Measurements from ENCODE around the gene DUSP15.
A peak's percentile ranks its signal among the peaks of the same experiment; 100 is the strongest.

The DUSP15 gene

GRCh38 chr20:31894980-31895675 lies 24.8 kb upstream of the DUSP15 start:
- no peak for DNase-seq

GRCh38 chr20:31890646-31891045 lies 20.3 kb upstream of the DUSP15 start:
- DNase-seq = no peak

GRCh38 chr20:31883829-31884228 lies 13.5 kb upstream of the DUSP15 start:
- DNase-seq = no peak

GRCh38 chr20:31881945-31882344 lies 11.6 kb upstream of the DUSP15 start:
- DNase-seq = no peak

- DNase-seq = peak; percentile 90
Observed at GRCh38 chr20:31879143-31879987, 9.0 kb upstream of the DUSP15 start.

GRCh38 chr20:31877684-31878083 lies 7.4 kb upstream of the DUSP15 start:
- no peak for DNase-seq

GRCh38 chr20:31875671-31876070 lies 5.3 kb upstream of the DUSP15 start:
- DNase-seq = no peak

- peak; percentile 25 for DNase-seq
Observed at GRCh38 chr20:31872406-31872805, 2.1 kb upstream of the DUSP15 start.

- no peak for DNase-seq
Observed at GRCh38 chr20:31871618-31871954, 1.3 kb upstream of the DUSP15 start.

GRCh38 chr20:31870726-31871617 lies 645 bp upstream of the DUSP15 start:
- no peak for DNase-seq

- DNase-seq = no peak
Observed at GRCh38 chr20:31869673-31869941, 720 bp downstream of the DUSP15 start.

GRCh38 chr20:31868853-31869672 lies 1.3 kb downstream of the DUSP15 start:
- DNase-seq = no peak

GRCh38 chr20:31866221-31866620 lies 4.1 kb downstream of the DUSP15 start:
- no peak for DNase-seq

- DNase-seq = no peak
Observed at GRCh38 chr20:31864521-31865400, 5.6 kb downstream of the DUSP15 start.

GRCh38 chr20:31863296-31864085 lies 6.8 kb downstream of the DUSP15 start:
- no peak for DNase-seq

GRCh38 chr20:31862506-31862905 lies 7.8 kb downstream of the DUSP15 start:
- DNase-seq = no peak

- DNase-seq = no peak
Observed at GRCh38 chr20:31862157-31862470, 8.2 kb downstream of the DUSP15 start.

GRCh38 chr20:31861385-31862156 lies 8.8 kb downstream of the DUSP15 start:
- DNase-seq = peak; percentile 79

GRCh38 chr20:31861135-31861384 lies 9.3 kb downstream of the DUSP15 start:
- DNase-seq = peak; percentile 26

GRCh38 chr20:31860390-31861134 lies 9.8 kb downstream of the DUSP15 start:
- DNase-seq = no peak
